IPS-NIHi11 (cell line): Measurements from ENCODE around the gene PDCD5.

Experiments used
- DNase-seq: peaks from one replicate; pipeline ENCODE4 v3.0.0; 2012; ENCODE audit warnings: mixed read lengths, low spot score

PDCD5 gene

GRCh38 chr19:32631381-32631780 lies 50.4 kb downstream of the PDCD5 start:
- no peak for DNase-seq
